GM23338 (cell line): ENCODE results near the gene SIGLEC12. TPM values are rescaled to one million over a fixed set of nuclear protein-coding genes. Genes with fewer than 3 reads are reported as not detected.

ENCODE experiments used
- ATAC-seq: fragments of 200-7000 bp; cut with Tn5 transposase; 3 replicates; pipeline ENCODE4 v1.9.1; 2020
- DNase-seq: peaks from one replicate; pipeline ENCODE4 v3.0.0-alpha.2; 2015; ENCODE audit warnings: low spot score
- H2AFZ ChIP-seq: fragments of 200-600 bp; sonication (generic); 2 replicates; pipeline ENCODE4 v1.8.0; 2016; ENCODE audit warnings: antibody characterized with exemption, mild to moderate bottlenecking, moderate library complexity
- H3F3A ChIP-seq: fragments of 200-600 bp; sonication (generic); replicated peaks from 2 replicates; pipeline ENCODE4 v1.8.0; 2017; ENCODE audit warnings: antibody characterized with exemption, mixed run types, low read depth
- H3K27ac ChIP-seq: fragments of 200-600 bp; sonication (generic); 2 replicates; pipeline ENCODE4 v1.6.1; 2016; ENCODE audit warnings: low read depth
- H3K27me3 ChIP-seq: fragments of 200-600 bp; sonication (generic); 2 replicates; pipeline ENCODE4 v1.8.0; 2016; ENCODE audit warnings: mild to moderate bottlenecking, mixed run types, moderate library complexity; ENCODE audit not compliant: insufficient read depth
- H3K36me3 ChIP-seq: fragments of 200-600 bp; sonication (generic); 2 replicates; pipeline ENCODE4 v1.8.0; 2016; ENCODE audit warnings: mild to moderate bottlenecking; ENCODE audit not compliant: insufficient read depth
- H3K4me1 ChIP-seq: fragments of 200-600 bp; sonication (generic); 2 replicates; pipeline ENCODE4 v1.8.0; 2016; ENCODE audit warnings: mild to moderate bottlenecking, moderate library complexity; ENCODE audit not compliant: insufficient read depth
- H3K4me2 ChIP-seq: fragments of 200-600 bp; sonication (generic); 2 replicates; pipeline ENCODE4 v1.7.1; 2017; ENCODE audit warnings: mixed run types
- H3K4me3 ChIP-seq: fragments of 200-600 bp; sonication (generic); 2 replicates; pipeline ENCODE4 v1.6.1; 2016; ENCODE audit warnings: mixed run types
- H3K79me2 ChIP-seq: fragments of 200-600 bp; sonication (generic); replicated peaks from 2 replicates; pipeline ENCODE4 v1.8.0; 2017; ENCODE audit warnings: mild to moderate bottlenecking; ENCODE audit not compliant: insufficient read depth
- H3K9me2 ChIP-seq: fragments of 200-600 bp; sonication (generic); 2 replicates; pipeline ENCODE4 v1.8.0; 2017; ENCODE audit not compliant: insufficient read depth
- H4K20me1 ChIP-seq: fragments of 200-600 bp; sonication (generic); replicated peaks from 2 replicates; pipeline ENCODE4 v1.8.0; 2017; ENCODE audit warnings: mild to moderate bottlenecking; ENCODE audit not compliant: insufficient read depth
- H3K27ac Mint-ChIP-seq: 2 replicates; pipeline ENCODE4 v1.8.0; 2020; ENCODE audit warnings: inconsistent platforms, mild to moderate bottlenecking, moderate library complexity, mixed read lengths
- H3K27me3 Mint-ChIP-seq: 3 replicates; pipeline ENCODE4 v1.8.0; 2022; ENCODE audit warnings: low read depth, mild to moderate bottlenecking, moderate library complexity, mixed read lengths, inconsistent platforms; ENCODE audit not compliant: insufficient read depth, poor library complexity
- H3K36me3 Mint-ChIP-seq: 3 replicates; pipeline ENCODE4 v1.8.0; 2021; ENCODE audit warnings: low read depth, mild to moderate bottlenecking, inconsistent platforms, moderate library complexity, mixed read lengths
- H3K4me1 Mint-ChIP-seq: 3 replicates; pipeline ENCODE4 v1.8.0; 2020; ENCODE audit warnings: mild to moderate bottlenecking, inconsistent platforms, mixed read lengths
- H3K4me3 Mint-ChIP-seq: 3 replicates; pipeline ENCODE4 v1.8.0; 2021; ENCODE audit warnings: moderate library complexity, mild to moderate bottlenecking, inconsistent platforms, mixed read lengths
- H3K9me3 Mint-ChIP-seq: 3 replicates; pipeline ENCODE4 v1.8.0; 2020; ENCODE audit warnings: moderate library complexity, mild to moderate bottlenecking, inconsistent platforms, mixed read lengths
- CREB1 ChIP-seq: fragments of 250-450 bp; sonication (Bioruptor Pico); IDR thresholded peaks from 2 replicates; pipeline ENCODE4 v1.5.0; 2020; ENCODE audit warnings: low read depth, mild to moderate bottlenecking, moderate library complexity
- EZH2 ChIP-seq: fragments of 200-600 bp; sonication (generic); IDR thresholded peaks from one replicate; pipeline ENCODE4 v1.8.0; 2017; ENCODE audit warnings: antibody characterized with exemption, mild to moderate bottlenecking, low read depth; ENCODE audit not compliant: unreplicated experiment
- EZH2phosphoT487 ChIP-seq: fragments of 200-600 bp; sonication (generic); IDR thresholded peaks from one replicate; pipeline ENCODE4 v1.8.1; 2018; ENCODE audit warnings: antibody characterized with exemption; ENCODE audit not compliant: unreplicated experiment
- JUNB ChIP-seq: IDR thresholded peaks from one replicate; pipeline ENCODE4 v1.6.1; 2016; ENCODE audit warnings: antibody characterized with exemption; ENCODE audit not compliant: unreplicated experiment
- NANOG ChIP-seq: IDR thresholded peaks from 2 replicates; pipeline ENCODE4 v1.6.1; 2016; ENCODE audit warnings: antibody characterized with exemption, borderline replicate concordance
- POLR2AphosphoS5 ChIP-seq: IDR thresholded peaks from 2 replicates; pipeline ENCODE4 v1.6.1; 2016; ENCODE audit warnings: antibody characterized with exemption, low read depth
- STAT1 ChIP-seq: IDR thresholded peaks from one replicate; pipeline ENCODE4 v1.6.1; 2016; ENCODE audit warnings: antibody characterized with exemption; ENCODE audit not compliant: unreplicated experiment
- ZNF114 ChIP-seq: fragments of 250-450 bp; sonication (Bioruptor Pico); IDR thresholded peaks from 2 replicates; pipeline ENCODE4 v1.5.0; 2020; ENCODE audit warnings: mild to moderate bottlenecking, moderate library complexity
- ZNF331 ChIP-seq: fragments of 250-450 bp; sonication (Bioruptor Pico); IDR thresholded peaks from 2 replicates; pipeline ENCODE4 v1.5.0; 2020; ENCODE audit warnings: low read depth, mild to moderate bottlenecking, moderate library complexity
- polyA plus RNA-seq: library from polyadenylated mRNA; unstranded; fragments of >200 nt; fragmentation: Nextera tagmentation; extraction: Ambion mirVana; gene quantifications from 2 replicates; pipeline ENCODE4 v1.2.1, GENCODE V29; 2016
- total RNA-seq: library from RNA; depleted of rRNA; stranded (reverse); fragments of >200 nt; shearing (Covaris generic); gene quantifications from 2 replicates; pipeline ENCODE4 v1.2.3, GENCODE V29; 2014
- TF ChIP-seq, protein P1 (sequence below): IDR thresholded peaks from 2 replicates; pipeline ENCODE4 v1.6.1; 2016; ENCODE audit warnings: antibody characterized with exemption
- TF ChIP-seq, protein P2 (sequence below): fragments of 250-450 bp; sonication (Bioruptor Pico); IDR thresholded peaks from 2 replicates; pipeline ENCODE4 v1.5.0; 2020; ENCODE audit warnings: mild to moderate bottlenecking, moderate library complexity
- TF ChIP-seq, protein P3 (sequence below): IDR thresholded peaks from one replicate; pipeline ENCODE4 v1.6.1; 2018; ENCODE audit warnings: antibody characterized with exemption; ENCODE audit not compliant: unreplicated experiment

SIGLEC12 gene
- total and polyA plus RNA-seq, 2 experiments from 2014 or later, result not detected

DNA sequence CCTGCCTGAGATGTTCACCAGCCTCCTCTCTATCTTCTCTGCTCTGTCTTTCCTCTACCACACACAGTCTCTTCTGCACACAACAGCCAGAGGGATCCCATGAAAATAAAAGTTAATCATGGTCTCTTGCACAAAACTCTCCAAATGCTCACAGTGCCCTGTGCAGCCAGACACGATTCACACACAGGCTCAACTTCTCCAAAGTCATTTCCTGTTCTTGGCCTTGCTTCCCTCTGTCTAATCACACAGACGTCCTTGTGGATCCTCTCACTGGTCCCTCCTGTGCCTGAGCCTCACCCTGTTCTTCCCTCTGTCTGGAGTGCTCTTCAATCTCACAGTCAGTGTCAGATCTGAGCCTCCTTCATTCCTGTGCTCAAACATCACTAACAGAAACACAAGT lies 7.8 kb downstream of the SIGLEC12 start (continued):
- TF ChIP-seq, protein P1, sequence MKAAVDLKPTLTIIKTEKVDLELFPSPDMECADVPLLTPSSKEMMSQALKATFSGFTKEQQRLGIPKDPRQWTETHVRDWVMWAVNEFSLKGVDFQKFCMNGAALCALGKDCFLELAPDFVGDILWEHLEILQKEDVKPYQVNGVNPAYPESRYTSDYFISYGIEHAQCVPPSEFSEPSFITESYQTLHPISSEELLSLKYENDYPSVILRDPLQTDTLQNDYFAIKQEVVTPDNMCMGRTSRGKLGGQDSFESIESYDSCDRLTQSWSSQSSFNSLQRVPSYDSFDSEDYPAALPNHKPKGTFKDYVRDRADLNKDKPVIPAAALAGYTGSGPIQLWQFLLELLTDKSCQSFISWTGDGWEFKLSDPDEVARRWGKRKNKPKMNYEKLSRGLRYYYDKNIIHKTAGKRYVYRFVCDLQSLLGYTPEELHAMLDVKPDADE, result no peak
- TF ChIP-seq NANOG (no peak), STAT1 (no peak)

DNA sequence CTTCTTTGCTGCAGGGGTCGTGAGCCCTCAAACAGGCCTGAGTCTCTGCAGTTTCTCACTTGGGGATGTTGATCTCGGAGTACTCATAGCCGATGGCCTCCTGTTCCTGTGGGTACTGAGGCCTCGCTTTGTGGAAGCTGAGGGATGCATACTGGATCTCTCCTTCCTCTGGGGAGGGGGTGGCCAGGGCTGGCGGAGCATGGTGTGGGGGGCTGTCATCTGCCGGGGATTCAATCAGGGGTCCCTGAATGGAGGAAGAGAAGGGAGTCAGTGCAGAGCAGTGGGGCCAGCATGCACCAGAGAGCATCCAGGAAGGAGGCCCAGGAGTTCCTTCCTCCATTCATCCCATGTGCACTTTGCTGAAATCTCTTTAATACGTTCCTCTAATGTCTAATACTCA lies 10.0 kb downstream of the SIGLEC12 start:
- H3K27me3 ChIP-seq, result no peaks in the 10 kb centered on the region
- no peak for DNase-seq
- peaks cover 96% of the 10 kb centered on the region for H3K9me3 Mint-ChIP-seq
- no peaks in the 10 kb centered on the region for H3K4me1 Mint-ChIP-seq
- no peaks in the 10 kb centered on the region for H3K4me1 ChIP-seq
- peaks cover 47% of the 10 kb centered on the region for H3K36me3 Mint-ChIP-seq
- H3K4me3 ChIP-seq, result no peak overlapping the region
- H4K20me1 ChIP-seq, result no peaks in the 10 kb centered on the region
- no peak overlapping the region for H3K27ac ChIP-seq
- no peak overlapping the region for H3K4me2 ChIP-seq
- H3K79me2 ChIP-seq, result no peaks in the 10 kb centered on the region
- ATAC-seq, result no peak
- H3F3A ChIP-seq, result no peaks in the 10 kb centered on the region
- no peaks in the 10 kb centered on the region for H3K36me3 ChIP-seq
- H3K4me3 Mint-ChIP-seq, result no peak overlapping the region
- H3K27ac Mint-ChIP-seq, result no peak overlapping the region
- peaks cover 8% of the 10 kb centered on the region; the same call in 1 of the 2 replicates for H3K9me2 ChIP-seq
- peaks cover 9% of the 10 kb centered on the region for H3K27me3 Mint-ChIP-seq
- no peak overlapping the region for H2AFZ ChIP-seq
- TF ChIP-seq POLR2AphosphoS5 (no peak), ZNF114 (no peak), NANOG (no peak), EZH2 (no peak), JUNB (no peak), CREB1 (CRISPR knock-in tag) (no peak), EZH2phosphoT487 (no peak), ZNF331 (no peak), STAT1 (no peak)
- TF ChIP-seq, protein P2, sequence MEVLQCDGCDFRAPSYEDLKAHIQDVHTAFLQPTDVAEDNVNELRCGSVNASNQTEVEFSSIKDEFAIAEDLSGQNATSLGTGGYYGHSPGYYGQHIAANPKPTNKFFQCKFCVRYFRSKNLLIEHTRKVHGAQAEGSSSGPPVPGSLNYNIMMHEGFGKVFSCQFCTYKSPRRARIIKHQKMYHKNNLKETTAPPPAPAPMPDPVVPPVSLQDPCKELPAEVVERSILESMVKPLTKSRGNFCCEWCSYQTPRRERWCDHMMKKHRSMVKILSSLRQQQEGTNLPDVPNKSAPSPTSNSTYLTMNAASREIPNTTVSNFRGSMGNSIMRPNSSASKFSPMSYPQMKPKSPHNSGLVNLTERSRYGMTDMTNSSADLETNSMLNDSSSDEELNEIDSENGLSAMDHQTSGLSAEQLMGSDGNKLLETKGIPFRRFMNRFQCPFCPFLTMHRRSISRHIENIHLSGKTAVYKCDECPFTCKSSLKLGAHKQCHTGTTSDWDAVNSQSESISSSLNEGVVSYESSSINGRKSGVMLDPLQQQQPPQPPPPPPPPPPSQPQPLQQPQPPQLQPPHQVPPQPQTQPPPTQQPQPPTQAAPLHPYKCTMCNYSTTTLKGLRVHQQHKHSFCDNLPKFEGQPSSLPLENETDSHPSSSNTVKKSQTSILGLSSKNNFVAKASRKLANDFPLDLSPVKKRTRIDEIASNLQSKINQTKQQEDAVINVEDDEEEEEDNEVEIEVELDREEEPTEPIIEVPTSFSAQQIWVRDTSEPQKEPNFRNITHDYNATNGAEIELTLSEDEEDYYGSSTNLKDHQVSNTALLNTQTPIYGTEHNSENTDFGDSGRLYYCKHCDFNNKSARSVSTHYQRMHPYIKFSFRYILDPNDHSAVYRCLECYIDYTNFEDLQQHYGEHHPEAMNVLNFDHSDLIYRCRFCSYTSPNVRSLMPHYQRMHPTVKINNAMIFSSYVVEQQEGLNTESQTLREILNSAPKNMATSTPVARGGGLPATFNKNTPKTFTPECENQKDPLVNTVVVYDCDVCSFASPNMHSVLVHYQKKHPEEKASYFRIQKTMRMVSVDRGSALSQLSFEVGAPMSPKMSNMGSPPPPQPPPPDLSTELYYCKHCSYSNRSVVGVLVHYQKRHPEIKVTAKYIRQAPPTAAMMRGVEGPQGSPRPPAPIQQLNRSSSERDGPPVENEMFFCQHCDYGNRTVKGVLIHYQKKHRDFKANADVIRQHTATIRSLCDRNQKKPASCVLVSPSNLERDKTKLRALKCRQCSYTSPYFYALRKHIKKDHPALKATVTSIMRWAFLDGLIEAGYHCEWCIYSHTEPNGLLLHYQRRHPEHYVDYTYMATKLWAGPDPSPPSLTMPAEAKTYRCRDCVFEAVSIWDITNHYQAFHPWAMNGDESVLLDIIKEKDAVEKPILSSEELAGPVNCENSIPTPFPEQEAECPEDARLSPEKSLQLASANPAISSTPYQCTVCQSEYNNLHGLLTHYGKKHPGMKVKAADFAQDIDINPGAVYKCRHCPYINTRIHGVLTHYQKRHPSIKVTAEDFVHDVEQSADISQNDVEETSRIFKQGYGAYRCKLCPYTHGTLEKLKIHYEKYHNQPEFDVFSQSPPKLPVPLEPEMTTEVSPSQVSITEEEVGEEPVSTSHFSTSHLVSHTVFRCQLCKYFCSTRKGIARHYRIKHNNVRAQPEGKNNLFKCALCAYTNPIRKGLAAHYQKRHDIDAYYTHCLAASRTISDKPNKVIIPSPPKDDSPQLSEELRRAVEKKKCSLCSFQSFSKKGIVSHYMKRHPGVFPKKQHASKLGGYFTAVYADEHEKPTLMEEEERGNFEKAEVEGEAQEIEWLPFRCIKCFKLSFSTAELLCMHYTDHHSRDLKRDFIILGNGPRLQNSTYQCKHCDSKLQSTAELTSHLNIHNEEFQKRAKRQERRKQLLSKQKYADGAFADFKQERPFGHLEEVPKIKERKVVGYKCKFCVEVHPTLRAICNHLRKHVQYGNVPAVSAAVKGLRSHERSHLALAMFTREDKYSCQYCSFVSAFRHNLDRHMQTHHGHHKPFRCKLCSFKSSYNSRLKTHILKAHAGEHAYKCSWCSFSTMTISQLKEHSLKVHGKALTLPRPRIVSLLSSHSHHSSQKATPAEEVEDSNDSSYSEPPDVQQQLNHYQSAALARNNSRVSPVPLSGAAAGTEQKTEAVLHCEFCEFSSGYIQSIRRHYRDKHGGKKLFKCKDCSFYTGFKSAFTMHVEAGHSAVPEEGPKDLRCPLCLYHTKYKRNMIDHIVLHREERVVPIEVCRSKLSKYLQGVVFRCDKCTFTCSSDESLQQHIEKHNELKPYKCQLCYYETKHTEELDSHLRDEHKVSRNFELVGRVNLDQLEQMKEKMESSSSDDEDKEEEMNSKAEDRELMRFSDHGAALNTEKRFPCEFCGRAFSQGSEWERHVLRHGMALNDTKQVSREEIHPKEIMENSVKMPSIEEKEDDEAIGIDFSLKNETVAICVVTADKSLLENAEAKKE (CRISPR knock-in tag), result no peak
- TF ChIP-seq, protein P3, sequence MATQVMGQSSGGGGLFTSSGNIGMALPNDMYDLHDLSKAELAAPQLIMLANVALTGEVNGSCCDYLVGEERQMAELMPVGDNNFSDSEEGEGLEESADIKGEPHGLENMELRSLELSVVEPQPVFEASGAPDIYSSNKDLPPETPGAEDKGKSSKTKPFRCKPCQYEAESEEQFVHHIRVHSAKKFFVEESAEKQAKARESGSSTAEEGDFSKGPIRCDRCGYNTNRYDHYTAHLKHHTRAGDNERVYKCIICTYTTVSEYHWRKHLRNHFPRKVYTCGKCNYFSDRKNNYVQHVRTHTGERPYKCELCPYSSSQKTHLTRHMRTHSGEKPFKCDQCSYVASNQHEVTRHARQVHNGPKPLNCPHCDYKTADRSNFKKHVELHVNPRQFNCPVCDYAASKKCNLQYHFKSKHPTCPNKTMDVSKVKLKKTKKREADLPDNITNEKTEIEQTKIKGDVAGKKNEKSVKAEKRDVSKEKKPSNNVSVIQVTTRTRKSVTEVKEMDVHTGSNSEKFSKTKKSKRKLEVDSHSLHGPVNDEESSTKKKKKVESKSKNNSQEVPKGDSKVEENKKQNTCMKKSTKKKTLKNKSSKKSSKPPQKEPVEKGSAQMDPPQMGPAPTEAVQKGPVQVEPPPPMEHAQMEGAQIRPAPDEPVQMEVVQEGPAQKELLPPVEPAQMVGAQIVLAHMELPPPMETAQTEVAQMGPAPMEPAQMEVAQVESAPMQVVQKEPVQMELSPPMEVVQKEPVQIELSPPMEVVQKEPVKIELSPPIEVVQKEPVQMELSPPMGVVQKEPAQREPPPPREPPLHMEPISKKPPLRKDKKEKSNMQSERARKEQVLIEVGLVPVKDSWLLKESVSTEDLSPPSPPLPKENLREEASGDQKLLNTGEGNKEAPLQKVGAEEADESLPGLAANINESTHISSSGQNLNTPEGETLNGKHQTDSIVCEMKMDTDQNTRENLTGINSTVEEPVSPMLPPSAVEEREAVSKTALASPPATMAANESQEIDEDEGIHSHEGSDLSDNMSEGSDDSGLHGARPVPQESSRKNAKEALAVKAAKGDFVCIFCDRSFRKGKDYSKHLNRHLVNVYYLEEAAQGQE, result no peak
- TF ChIP-seq, protein P1, result no peak
